GM12873 (cell line): Measurements from ENCODE around the gene ADGRF4.

Experiments used
- CTCF ChIP-seq: IDR thresholded peaks from 2 replicates; pipeline ENCODE4 v1.5.1; 2012; ENCODE audit warnings: low read depth, mild to moderate bottlenecking, moderate library complexity, low read length, control low read depth; ENCODE audit not compliant: insufficient read depth; ENCODE audit errors: missing control alignments

Gene ADGRF4

GRCh38 chr6:47710295-47710694, 11.9 kb downstream of the ADGRF4 start:
- TF ChIP-seq CTCF = no peak

- TF ChIP-seq CTCF = no peak
Measured at GRCh38 chr6:47713200-47713599, 14.8 kb downstream of the ADGRF4 start.

GRCh38 chr6:47714802-47715201, 16.4 kb downstream of the ADGRF4 start:
- TF ChIP-seq CTCF = no peak

GRCh38 chr6:47715782-47716181, 17.4 kb downstream of the ADGRF4 start:
- no peak for TF ChIP-seq CTCF

- no peak for TF ChIP-seq CTCF
Measured at GRCh38 chr6:47716207-47716606, 17.8 kb downstream of the ADGRF4 start.

GRCh38 chr6:47718571-47718970, 20.2 kb downstream of the ADGRF4 start:
- TF ChIP-seq CTCF = no peak

GRCh38 chr6:47721189-47721588, 22.8 kb downstream of the ADGRF4 start:
- TF ChIP-seq CTCF = no peak
